Right kidney (tissue), 1 donor: ENCODE measurements around the gene SHISA8.

Experiments
- DNase-seq: peaks from one replicate; pipeline ENCODE4 v3.0.0-alpha.2; 2016

Gene SHISA8

DNA sequence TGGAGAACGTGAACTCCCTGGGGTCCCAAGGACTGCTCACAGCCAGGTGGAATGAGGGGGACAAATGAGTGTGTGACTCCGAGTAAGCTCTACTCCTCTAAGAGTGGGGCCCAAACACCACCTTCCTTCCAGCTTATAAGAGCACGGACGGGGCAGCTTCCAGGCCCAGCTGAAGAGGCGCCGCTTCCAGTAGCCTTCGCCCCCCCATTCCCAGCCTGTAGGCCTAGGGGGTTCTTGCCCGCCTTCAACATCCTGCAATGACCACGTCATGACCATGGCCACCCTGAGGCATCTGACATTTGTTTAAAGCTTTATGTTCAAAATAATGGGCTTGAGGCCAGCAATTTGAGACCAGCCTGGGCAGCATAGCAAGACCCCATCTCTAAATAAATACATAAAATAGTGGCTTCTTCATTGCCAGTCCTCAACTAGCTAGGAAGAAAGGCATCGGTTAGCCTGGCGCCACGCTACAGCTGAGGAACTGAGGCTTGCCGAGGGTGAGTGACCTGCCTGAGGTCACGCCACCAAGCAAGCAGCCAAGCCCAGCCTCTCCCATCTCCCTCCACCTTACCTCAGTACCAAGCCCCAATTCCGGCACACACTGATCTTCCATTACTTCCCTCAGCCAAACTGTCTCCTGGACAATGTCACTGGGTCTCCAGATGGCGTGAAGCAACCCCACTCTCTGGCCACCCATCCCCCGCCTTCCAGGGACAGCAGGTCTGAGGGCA lies 19.6 kb upstream of the SHISA8 start:
- DNase-seq: no peak

DNA sequence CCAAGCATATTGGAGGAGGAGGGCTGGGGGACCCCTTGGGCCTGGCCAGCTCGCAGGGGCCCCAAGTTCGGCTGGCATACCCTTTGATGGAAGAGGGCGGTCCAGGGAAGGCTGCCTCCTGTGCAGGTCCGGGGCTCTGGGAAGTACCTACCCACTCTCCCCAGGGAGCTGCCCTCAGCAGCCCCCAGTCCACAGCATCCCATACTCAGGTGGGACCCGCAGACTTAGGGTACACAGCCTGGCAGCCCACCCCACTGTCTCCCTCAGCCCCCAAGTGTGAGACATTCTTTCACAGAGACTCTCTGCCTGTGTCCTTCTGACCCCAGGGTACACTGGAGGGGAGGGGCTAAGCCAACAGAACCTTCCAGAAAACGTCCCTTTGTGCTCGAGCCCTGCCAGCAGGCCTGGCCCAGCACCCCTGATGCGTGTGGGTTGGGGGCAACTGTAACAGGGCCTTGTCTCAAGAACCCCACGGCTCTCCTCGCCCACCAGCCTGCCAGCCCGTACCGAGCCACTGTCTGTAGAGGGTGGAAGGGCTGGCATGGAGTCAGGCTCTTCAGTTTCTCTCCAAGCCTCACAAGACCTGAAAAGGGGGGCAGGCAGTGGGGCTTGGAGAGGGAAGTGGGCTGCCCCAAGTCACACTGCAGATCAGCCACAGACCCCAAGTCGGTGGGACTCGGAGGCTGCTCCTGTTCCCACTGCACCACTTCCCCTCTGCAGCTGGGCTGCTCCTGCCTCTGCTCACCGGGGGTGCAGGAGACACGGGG lies 18.7 kb upstream of the SHISA8 start:
- DNase-seq: no peak

GRCh38 chr22:41932353-41932752 lies 17.5 kb upstream of the SHISA8 start:
- no peak for DNase-seq

DNA sequence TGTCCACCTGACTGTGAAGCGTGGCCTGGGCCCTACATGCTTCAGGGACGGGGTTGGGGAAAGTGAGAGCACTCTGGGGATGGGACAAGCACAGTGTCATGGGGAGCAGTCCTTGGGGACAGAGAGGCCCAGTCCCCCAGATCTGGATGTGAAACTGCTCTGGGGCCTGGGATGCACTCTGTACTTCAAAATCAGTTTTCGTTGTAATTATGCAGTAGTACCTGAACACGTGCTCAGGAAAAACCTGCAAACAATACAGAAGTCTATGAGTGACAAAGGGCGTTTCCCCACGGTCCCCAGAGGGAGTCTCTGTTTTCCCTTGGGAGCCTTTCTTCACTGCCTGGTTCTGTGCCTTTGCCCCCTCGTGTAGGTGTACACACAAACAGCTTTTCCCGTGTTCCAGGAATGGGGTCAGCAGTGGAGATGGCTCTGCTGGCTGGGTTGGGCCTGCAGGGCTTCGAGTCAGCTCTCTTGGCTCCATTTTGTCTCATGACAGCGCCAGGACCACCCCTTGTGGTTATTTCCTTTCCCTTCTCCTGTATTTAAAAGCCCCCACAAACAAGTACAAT lies 16.9 kb upstream of the SHISA8 start:
- DNase-seq: no peak

DNA sequence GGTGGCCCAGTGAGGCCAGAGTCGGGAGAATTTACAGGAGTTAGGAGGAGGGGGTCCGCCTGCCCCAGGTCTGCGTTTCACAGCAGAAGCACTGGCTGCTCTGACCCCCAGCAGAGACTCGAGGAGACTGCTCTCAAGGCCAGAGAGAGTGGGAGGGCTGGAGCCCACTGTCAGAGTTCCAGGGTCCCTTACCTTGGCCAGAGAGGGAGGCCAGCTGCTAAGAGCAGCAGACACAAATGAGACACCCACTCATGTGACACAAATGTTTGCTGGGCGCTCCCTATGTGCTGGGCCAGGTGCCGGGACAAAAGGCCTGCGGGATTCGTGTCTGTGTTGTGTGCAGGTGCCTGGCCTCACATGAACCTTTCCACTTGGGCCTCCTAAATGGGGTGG lies 14.5 kb upstream of the SHISA8 start:
- DNase-seq: no peak

GRCh38 chr22:41928593-41929417 lies 13.9 kb upstream of the SHISA8 start:
- no peak for DNase-seq

DNA sequence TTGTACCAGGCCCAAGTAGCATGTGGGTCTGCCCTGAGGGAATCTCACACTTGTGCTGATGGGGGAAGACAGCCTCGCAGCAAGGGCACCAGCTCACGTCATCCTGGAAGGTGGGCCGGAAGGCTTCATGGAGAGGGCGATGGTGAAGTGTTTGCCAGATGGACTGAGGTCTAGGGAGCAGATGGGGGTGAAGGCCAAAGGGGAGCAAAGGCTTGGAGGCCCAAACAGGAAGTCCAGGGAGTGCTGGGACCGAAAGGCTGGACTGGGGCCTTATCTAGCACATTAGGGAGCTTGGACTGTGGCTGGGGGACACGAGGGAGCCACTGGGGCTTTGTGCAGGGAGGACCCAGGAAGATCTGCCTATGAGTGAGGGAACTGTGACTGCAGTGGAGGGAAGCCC lies 12.9 kb upstream of the SHISA8 start:
- no peak for DNase-seq

- peak; percentile 56 for DNase-seq
These were observed 11.0 kb upstream of the SHISA8 start for GRCh38 chr22:41925783-41926460.

- no peak for DNase-seq
These were observed 8.9 kb upstream of the SHISA8 start for GRCh38 chr22:41923595-41924276.

GRCh38 chr22:41922940-41923594 lies 8.2 kb upstream of the SHISA8 start:
- DNase-seq: no peak

- no peak for DNase-seq
These were observed 7.5 kb upstream of the SHISA8 start for GRCh38 chr22:41922328-41922727.

- no peak for DNase-seq
These were observed 5.5 kb upstream of the SHISA8 start for GRCh38 chr22:41920271-41920976.

GRCh38 chr22:41919357-41920224 lies 4.7 kb upstream of the SHISA8 start:
- DNase-seq: peak; percentile 67

GRCh38 chr22:41917903-41918791 lies 3.3 kb upstream of the SHISA8 start:
- DNase-seq: no peak

DNA sequence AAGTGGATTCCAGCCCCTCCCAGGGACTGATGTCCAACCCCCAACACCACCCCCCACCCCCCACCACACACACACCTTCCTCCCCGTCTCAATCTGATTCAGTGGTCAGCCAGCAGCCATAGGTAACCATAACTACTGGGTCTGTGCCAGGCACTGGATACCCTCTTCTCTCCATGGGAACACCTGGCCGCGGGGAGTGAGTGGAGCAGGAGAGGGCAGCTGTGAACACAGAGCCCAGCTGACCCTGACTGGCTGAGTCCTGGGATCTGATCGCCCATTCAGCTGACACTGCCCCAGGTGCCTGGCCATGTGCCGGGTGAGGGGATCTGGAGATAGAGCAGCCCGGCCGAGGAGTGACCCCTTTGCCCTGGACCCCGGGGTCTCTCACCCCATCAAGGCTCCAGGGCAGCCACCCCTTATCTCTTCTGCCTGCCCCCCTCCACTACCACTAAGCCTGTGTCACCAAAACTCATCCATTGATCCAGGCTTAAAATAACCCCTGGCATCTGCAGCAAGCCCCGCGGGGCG lies 2.6 kb upstream of the SHISA8 start:
- no peak for DNase-seq

DNA sequence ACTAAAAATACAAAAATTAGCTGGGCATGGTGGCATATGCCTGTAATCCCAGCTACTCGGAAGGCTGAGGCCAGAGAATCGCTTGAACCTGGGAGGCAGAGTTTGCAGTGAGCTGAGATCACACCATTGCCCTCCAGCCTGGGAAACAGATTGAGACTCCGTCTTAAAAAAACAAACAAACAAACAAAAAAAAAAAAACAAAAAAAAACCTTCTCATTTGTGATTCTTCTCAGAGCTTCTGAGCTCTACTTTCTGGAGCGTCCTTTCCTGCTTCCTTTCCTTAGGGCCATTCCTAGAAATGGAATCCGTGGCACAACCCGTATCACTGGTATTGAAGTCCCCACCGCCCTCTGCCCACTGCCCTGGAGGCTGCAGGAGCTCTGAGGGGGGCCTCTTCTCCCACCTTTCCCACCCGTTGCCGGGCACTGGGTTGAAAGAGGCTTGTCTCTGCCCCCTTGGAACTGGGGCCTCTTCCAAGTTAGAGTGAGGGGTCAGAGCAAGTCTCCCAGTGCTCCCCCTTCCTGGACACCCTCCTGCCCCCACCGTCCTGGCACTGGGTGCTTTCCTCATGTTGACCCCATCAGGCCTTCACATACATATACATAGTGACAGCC lies 2.0 kb upstream of the SHISA8 start:
- no peak for DNase-seq

DNA sequence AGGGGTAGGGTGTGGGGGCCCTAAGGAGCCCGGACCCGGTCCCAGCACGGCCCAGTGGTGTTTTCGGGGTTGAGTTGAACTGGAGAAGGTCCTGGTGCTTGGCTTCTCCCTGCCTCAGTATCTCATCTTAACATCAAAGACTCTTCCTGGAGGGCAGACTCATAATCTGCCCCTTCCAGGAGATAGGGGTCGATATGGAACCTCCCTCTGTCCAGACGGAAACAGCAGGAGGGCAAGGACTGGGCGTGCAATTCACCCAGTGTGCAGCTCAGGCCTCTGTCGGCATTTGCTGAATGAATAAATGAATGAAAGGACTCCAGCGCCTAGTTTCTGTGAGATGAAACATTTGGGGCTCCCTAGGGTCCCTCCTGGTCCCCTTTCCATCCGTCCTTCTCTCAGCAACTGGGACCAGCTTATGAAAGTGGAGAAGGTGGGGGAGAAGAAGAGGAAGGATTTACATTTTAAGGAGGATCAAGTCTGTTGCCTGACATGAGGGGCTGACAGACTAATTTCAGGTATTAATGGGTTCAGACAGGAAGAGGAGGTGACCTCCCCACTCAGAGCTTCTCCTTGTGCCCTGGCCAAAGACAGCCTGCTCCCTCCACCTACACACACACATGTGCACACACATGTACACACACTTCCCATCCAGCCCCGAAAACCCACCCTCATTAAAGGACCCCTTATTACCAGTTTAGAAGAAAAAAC lies 1.1 kb upstream of the SHISA8 start:
- DNase-seq: no peak
